ENCODE results near the gene KRTAP23-1. TPM values are rescaled to one million over a fixed set of nuclear protein-coding genes. Genes with fewer than 3 reads are reported as not detected.

KRTAP23-1 gene
- total RNA-seq, 1 experiment from 2014 or later: not detected

DNA sequence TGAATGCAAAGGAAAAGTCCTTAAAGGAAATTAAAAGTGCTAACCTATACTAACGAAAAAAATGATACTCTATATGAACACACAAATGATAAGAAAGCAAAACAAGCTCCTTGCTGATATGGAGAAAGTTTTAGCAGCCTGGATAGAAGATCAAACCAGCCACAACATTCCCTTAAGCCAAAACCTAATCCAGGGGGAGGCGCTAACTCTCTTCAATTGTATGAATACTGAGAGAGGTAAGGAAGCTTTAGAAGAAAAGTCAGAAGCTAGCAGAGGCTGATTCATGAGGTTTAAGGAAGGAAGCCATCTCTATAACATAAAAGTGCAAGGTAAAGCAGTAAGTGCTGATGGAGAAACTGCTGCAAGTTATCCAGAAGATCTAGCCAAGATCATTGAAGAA lies 3.4 kb downstream of the KRTAP23-1 start:
- Mint-ChIP-seq H3K36me3 (no peaks in the 10 kb centered on the region), H3K4me1 (peaks cover 14% of the 10 kb centered on the region), H3K27me3 (ENCODE audit: low read depth) (no peaks in the 10 kb centered on the region), H3K9me3 (peaks cover 17% of the 10 kb centered on the region), H3K4me3 (no peak overlapping the region), H3K27ac (no peak overlapping the region)
- TF ChIP-seq, protein P1, sequence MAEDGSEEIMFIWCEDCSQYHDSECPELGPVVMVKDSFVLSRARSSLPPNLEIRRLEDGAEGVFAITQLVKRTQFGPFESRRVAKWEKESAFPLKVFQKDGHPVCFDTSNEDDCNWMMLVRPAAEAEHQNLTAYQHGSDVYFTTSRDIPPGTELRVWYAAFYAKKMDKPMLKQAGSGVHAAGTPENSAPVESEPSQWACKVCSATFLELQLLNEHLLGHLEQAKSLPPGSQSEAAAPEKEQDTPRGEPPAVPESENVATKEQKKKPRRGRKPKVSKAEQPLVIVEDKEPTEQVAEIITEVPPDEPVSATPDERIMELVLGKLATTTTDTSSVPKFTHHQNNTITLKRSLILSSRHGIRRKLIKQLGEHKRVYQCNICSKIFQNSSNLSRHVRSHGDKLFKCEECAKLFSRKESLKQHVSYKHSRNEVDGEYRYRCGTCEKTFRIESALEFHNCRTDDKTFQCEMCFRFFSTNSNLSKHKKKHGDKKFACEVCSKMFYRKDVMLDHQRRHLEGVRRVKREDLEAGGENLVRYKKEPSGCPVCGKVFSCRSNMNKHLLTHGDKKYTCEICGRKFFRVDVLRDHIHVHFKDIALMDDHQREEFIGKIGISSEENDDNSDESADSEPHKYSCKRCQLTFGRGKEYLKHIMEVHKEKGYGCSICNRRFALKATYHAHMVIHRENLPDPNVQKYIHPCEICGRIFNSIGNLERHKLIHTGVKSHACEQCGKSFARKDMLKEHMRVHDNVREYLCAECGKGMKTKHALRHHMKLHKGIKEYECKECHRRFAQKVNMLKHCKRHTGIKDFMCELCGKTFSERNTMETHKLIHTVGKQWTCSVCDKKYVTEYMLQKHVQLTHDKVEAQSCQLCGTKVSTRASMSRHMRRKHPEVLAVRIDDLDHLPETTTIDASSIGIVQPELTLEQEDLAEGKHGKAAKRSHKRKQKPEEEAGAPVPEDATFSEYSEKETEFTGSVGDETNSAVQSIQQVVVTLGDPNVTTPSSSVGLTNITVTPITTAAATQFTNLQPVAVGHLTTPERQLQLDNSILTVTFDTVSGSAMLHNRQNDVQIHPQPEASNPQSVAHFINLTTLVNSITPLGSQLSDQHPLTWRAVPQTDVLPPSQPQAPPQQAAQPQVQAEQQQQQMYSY (CRISPR knock-in tag; IDR thresholded peaks at IDR 0.05): no peak
- TF ChIP-seq FOXP1 (CRISPR knock-in tag; IDR thresholded peaks at IDR 0.05; ENCODE audit: borderline replicate concordance) (no peak), NFYB (CRISPR knock-in tag; conservative IDR thresholded peaks at IDR 0.05; ENCODE audit: low read depth) (no peak), SP1 (CRISPR knock-in tag; conservative IDR thresholded peaks at IDR 0.05) (no peak), ZNF121 (CRISPR knock-in tag; IDR thresholded peaks at IDR 0.05) (no peak), MYBL2 (CRISPR knock-in tag; IDR thresholded peaks at IDR 0.05) (no peak), ATF1 (CRISPR knock-in tag; IDR thresholded peaks at IDR 0.05) (no peak), NR2C2 (CRISPR knock-in tag; IDR thresholded peaks at IDR 0.05) (no peak), GTF2I (CRISPR knock-in tag; conservative IDR thresholded peaks at IDR 0.05) (no peak), ZNF138 (CRISPR knock-in tag; conservative IDR thresholded peaks at IDR 0.05) (no peak)
- TF ChIP-seq, protein P2, sequence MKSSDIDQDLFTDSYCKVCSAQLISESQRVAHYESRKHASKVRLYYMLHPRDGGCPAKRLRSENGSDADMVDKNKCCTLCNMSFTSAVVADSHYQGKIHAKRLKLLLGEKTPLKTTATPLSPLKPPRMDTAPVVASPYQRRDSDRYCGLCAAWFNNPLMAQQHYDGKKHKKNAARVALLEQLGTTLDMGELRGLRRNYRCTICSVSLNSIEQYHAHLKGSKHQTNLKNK (CRISPR knock-in tag; IDR thresholded peaks at IDR 0.05): no peak
- TF ChIP-seq, protein P3, sequence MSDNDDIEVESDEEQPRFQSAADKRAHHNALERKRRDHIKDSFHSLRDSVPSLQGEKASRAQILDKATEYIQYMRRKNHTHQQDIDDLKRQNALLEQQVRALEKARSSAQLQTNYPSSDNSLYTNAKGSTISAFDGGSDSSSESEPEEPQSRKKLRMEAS (CRISPR knock-in tag; IDR thresholded peaks at IDR 0.05): no peak
- DNase-seq (ENCODE audit: low spot score) (no peak), ATAC-seq (peak; percentile 48; the same call in 1 of the 2 replicates)
- ChIA-PET CTCF (interaction anchor here (0.5 to 2.2 kb wide), 9 partner anchors 14 to 252 kb away, joined by 3 to 19 read pairs (median 4); partner anchors contain the start of gene KRTAP13-4), POLR2A (no interaction called here)

DNA sequence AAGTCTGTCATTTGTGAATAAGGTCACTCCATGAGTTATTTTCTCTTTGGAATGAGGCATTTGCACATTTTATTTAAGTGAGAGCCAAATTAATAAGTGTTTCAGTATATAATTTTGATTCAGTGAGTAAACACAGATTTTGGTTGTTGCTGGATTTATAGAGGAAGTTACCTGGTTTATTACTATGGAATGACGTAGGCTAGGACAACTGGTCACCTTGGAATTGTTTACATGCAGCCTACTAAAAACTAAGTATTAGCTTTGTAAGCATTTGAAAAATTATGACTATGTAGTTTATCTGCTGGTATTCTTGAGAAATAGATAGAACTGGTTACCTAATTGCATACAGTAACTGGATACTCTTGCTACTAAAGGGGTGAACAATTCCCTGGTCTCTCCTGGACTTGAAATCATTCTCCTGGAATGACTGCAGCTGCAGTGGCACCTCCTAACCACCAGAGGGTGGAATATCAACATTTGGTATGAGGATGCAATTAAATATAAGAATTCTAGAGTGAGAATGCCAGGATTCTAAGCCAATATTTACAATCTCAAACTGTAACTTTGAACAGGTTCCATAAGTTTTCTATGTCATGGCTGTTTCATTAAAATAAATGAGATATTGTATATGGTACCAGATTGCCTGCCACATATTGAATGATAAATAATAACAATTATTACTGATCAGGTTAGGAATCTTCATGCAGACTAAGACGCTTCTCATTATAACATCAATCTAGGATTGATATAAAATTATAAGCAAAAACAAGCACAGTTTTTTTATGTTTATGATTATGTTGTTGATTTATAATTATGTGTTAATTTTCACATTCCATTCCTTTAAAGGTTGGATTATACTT lies 7.5 kb downstream of the KRTAP23-1 start:
- H3K4me1 Mint-ChIP-seq: no peaks in the 10 kb centered on the region
- H3K4me3 Mint-ChIP-seq: no peak overlapping the region
- H3K27ac Mint-ChIP-seq: no peak overlapping the region
- POLR2A ChIA-PET: no interaction called here
- ATAC-seq (peak; percentile 70), DNase-seq (ENCODE audit: low spot score) (peak; percentile 58)
- TF ChIP-seq, protein P4, sequence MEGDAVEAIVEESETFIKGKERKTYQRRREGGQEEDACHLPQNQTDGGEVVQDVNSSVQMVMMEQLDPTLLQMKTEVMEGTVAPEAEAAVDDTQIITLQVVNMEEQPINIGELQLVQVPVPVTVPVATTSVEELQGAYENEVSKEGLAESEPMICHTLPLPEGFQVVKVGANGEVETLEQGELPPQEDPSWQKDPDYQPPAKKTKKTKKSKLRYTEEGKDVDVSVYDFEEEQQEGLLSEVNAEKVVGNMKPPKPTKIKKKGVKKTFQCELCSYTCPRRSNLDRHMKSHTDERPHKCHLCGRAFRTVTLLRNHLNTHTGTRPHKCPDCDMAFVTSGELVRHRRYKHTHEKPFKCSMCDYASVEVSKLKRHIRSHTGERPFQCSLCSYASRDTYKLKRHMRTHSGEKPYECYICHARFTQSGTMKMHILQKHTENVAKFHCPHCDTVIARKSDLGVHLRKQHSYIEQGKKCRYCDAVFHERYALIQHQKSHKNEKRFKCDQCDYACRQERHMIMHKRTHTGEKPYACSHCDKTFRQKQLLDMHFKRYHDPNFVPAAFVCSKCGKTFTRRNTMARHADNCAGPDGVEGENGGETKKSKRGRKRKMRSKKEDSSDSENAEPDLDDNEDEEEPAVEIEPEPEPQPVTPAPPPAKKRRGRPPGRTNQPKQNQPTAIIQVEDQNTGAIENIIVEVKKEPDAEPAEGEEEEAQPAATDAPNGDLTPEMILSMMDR (IDR thresholded peaks at IDR 0.05): peak; percentile 82
- TF ChIP-seq TEAD4 (CRISPR knock-in tag; IDR thresholded peaks at IDR 0.05): no peak
- CTCF ChIA-PET: interaction anchor here (0.6 to 2.3 kb wide), 6 partner anchors 9 to 123 kb away, joined by 3 to 12 read pairs (median 8); no protein-coding TSS in a partner anchor
- no peaks in the 10 kb centered on the region for H3K27me3 Mint-ChIP-seq (ENCODE audit: low read depth)
- peaks cover 9% of the 10 kb centered on the region for H3K9me3 Mint-ChIP-seq
- H3K36me3 Mint-ChIP-seq: no peaks in the 10 kb centered on the region

DNA sequence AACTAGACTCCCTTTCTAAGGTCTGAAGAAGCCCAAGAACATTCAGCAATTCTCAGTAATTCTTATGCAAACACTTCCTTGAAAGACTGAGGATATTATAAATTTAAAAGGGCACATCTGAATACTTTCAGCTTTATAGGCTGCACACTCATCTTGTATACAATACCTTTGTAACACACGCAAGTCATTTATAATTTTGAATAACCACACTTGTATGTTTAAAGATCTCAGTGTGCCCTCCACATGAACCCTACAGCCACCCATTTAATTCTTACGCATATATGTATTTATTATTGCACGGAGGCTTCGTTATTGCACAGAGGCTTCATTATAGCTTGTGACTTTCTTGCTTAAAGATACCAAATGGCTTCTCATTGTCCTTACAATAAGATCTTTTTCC lies 9.7 kb downstream of the KRTAP23-1 start:
- H3K9me3 Mint-ChIP-seq: no peaks in the 10 kb centered on the region
- H3K27ac Mint-ChIP-seq: no peak overlapping the region
- no peaks in the 10 kb centered on the region for H3K27me3 Mint-ChIP-seq (ENCODE audit: low read depth)
- no peak overlapping the region for H3K4me3 Mint-ChIP-seq
- CTCF ChIA-PET: interaction anchor here (1.3 to 2.3 kb wide), 2 partner anchors 26 to 70 kb away, joined by 3 to 9 read pairs; no protein-coding TSS in a partner anchor
- POLR2A ChIA-PET: no interaction called here
- ATAC-seq (no peak), DNase-seq (ENCODE audit: low spot score) (no peak)
- H3K4me1 Mint-ChIP-seq: no peaks in the 10 kb centered on the region
- no peaks in the 10 kb centered on the region for H3K36me3 Mint-ChIP-seq
- TF ChIP-seq MXD4 (CRISPR knock-in tag; IDR thresholded peaks at IDR 0.05; ENCODE audit: borderline replicate concordance): no peak
- TF ChIP-seq, protein P5, sequence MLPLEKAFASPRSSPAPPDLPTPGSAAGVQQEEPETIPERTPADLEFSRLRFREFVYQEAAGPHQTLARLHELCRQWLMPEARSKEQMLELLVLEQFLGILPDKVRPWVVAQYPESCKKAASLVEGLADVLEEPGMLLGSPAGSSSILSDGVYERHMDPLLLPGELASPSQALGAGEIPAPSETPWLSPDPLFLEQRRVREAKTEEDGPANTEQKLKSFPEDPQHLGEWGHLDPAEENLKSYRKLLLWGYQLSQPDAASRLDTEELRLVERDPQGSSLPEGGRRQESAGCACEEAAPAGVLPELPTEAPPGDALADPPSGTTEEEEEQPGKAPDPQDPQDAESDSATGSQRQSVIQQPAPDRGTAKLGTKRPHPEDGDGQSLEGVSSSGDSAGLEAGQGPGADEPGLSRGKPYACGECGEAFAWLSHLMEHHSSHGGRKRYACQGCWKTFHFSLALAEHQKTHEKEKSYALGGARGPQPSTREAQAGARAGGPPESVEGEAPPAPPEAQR (CRISPR knock-in tag; IDR thresholded peaks at IDR 0.05): no peak
- no peak for TF ChIP-seq ZNF232 (CRISPR knock-in tag; IDR thresholded peaks at IDR 0.05)
- no peak for TF ChIP-seq SOX15 (CRISPR knock-in tag; IDR thresholded peaks at IDR 0.05)
- TF ChIP-seq, protein P6, sequence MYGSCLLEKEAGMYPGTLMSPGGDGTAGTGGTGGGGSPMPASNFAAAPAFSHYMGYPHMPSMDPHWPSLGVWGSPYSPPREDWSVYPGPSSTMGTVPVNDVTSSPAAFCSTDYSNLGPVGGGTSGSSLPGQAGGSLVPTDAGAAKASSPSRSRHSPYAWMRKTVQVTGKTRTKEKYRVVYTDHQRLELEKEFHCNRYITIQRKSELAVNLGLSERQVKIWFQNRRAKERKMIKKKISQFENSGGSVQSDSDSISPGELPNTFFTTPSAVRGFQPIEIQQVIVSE (CRISPR knock-in tag; IDR thresholded peaks at IDR 0.05; ENCODE audit: borderline replicate concordance): no peak
- no peak for TF ChIP-seq GABPB1 (CRISPR knock-in tag; IDR thresholded peaks at IDR 0.05)
- TF ChIP-seq, protein P7, sequence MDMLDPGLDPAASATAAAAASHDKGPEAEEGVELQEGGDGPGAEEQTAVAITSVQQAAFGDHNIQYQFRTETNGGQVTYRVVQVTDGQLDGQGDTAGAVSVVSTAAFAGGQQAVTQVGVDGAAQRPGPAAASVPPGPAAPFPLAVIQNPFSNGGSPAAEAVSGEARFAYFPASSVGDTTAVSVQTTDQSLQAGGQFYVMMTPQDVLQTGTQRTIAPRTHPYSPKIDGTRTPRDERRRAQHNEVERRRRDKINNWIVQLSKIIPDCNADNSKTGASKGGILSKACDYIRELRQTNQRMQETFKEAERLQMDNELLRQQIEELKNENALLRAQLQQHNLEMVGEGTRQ (CRISPR knock-in tag; IDR thresholded peaks at IDR 0.05): no peak
